OCI-LY1 (cell line): ENCODE data around the gene TRAPPC2L.
"Not testable (repeated sequence)": the region's sequence is repeated elsewhere in the genome, so short reads cannot be mapped to it uniquely, and the experiment has no call there.

Source experiments
- H2AFZ ChIP-seq: fragments of 200-600 bp; sonication (generic), shearing (Covaris generic); 2 replicates; pipeline ENCODE4 v1.6.0; 2014; ENCODE audit warnings: antibody characterized with exemption, mild to moderate bottlenecking, low read length
- H3F3A ChIP-seq: fragments of 200-600 bp; sonication (generic), shearing (Covaris generic); 2 replicates; pipeline ENCODE4 v1.6.0; 2014; ENCODE audit warnings: mild to moderate bottlenecking, antibody characterized with exemption, low read length, moderate library complexity; ENCODE audit not compliant: insufficient read depth
- H3K27ac ChIP-seq: fragments of 200-600 bp; sonication (generic); 2 replicates; pipeline ENCODE4 v1.5.1; 2014; ENCODE audit warnings: low read length, mixed run types, mild to moderate bottlenecking, low read depth; ENCODE audit not compliant: poor library complexity, severe bottlenecking
- H3K27me3 ChIP-seq: fragments of 200-600 bp; sonication (generic); 2 replicates; pipeline ENCODE4 v1.6.0; 2014; ENCODE audit warnings: antibody characterized with exemption, mild to moderate bottlenecking, low read length, moderate library complexity; ENCODE audit not compliant: insufficient read depth
- H3K36me3 ChIP-seq: fragments of 200-600 bp; sonication (generic); 2 replicates; pipeline ENCODE4 v1.6.1; 2014; ENCODE audit warnings: mild to moderate bottlenecking, antibody characterized with exemption, low read length, moderate library complexity, mixed read lengths; ENCODE audit not compliant: insufficient read depth
- H3K4me1 ChIP-seq: fragments of 200-600 bp; sonication (generic); 2 replicates; pipeline ENCODE4 v1.5.1; 2014; ENCODE audit warnings: mild to moderate bottlenecking, low read length, moderate library complexity; ENCODE audit not compliant: insufficient read depth, severe bottlenecking
- H3K4me2 ChIP-seq: fragments of 200-600 bp; sonication (generic), shearing (Covaris generic); 2 replicates; pipeline ENCODE4 v1.6.1; 2014; ENCODE audit warnings: low read length
- H3K4me3 ChIP-seq: fragments of 200-600 bp; sonication (generic); 2 replicates; pipeline ENCODE4 v1.5.1; 2014; ENCODE audit warnings: low read length, low read depth, mild to moderate bottlenecking, mixed read lengths; ENCODE audit not compliant: poor library complexity, severe bottlenecking
- H3K79me2 ChIP-seq: fragments of 200-600 bp; shearing (Covaris generic); 2 replicates; pipeline ENCODE4 v1.6.1; 2016; ENCODE audit warnings: mixed run types, low read length, mixed read lengths; ENCODE audit not compliant: insufficient read depth
- H3K9ac ChIP-seq: fragments of 200-600 bp; sonication (generic), shearing (Covaris generic); 2 replicates; pipeline ENCODE4 v1.6.1; 2014; ENCODE audit warnings: mild to moderate bottlenecking, low read length, mixed read lengths
- H3K9me2 ChIP-seq: fragments of 200-600 bp; sonication (generic), shearing (Covaris generic); 2 replicates; pipeline ENCODE4 v1.6.1; 2014; ENCODE audit warnings: low read depth, mild to moderate bottlenecking, low read length, mixed read lengths
- H3K9me3 ChIP-seq: fragments of 200-600 bp; shearing (Covaris generic); 2 replicates; pipeline ENCODE4 v1.6.1; 2014; ENCODE audit warnings: low read length, mixed read lengths
- H4K20me1 ChIP-seq: fragments of 200-600 bp; sonication (generic), shearing (Covaris generic); 2 replicates; pipeline ENCODE4 v1.6.0; 2016; ENCODE audit warnings: mild to moderate bottlenecking, low read length; ENCODE audit not compliant: insufficient read depth
- CTCF ChIP-seq: fragments of 200-600 bp; sonication (generic), shearing (Covaris generic); IDR thresholded peaks from 2 replicates; pipeline ENCODE4 v1.5.1; 2017; ENCODE audit warnings: mild to moderate bottlenecking, antibody characterized with exemption, low read length, moderate library complexity, mixed read lengths
- EZH2 ChIP-seq: fragments of 200-600 bp; sonication (generic), shearing (Covaris generic); IDR thresholded peaks from 2 replicates; pipeline ENCODE4 v1.8.0; 2017; ENCODE audit warnings: borderline replicate concordance, mixed run types, mild to moderate bottlenecking, antibody characterized with exemption, low read length, moderate library complexity, mixed read lengths

TRAPPC2L gene

GRCh38 chr16:88821168-88821850 is 35.6 kb upstream of the TRAPPC2L start:
- H3F3A ChIP-seq = no peaks in the 10 kb centered on the region
- H3K36me3 ChIP-seq = no peaks in the 10 kb centered on the region
- H3K4me2 ChIP-seq = no peak overlapping the region
- H3K27ac ChIP-seq = no peak overlapping the region
- TF ChIP-seq CTCF (peak; percentile 28; the same call in 1 of the 2 replicates), EZH2 (no peak)
- H4K20me1 ChIP-seq = no peaks in the 10 kb centered on the region
- H2AFZ ChIP-seq = no peak overlapping the region
- H3K9me3 ChIP-seq = no peaks in the 10 kb centered on the region
- no peaks in the 10 kb centered on the region for H3K9me2 ChIP-seq
- no peak overlapping the region for H3K9ac ChIP-seq
- H3K27me3 ChIP-seq = peaks cover 7% of the 10 kb centered on the region; the same call in 1 of the 2 replicates
- H3K4me1 ChIP-seq = no peaks in the 10 kb centered on the region
- H3K4me3 ChIP-seq = no peak overlapping the region
- no peaks in the 10 kb centered on the region for H3K79me2 ChIP-seq

GRCh38 chr16:88822281-88823040 is 34.5 kb upstream of the TRAPPC2L start:
- TF ChIP-seq CTCF (no peak), EZH2 (no peak)
- H3K4me2 ChIP-seq = no peak overlapping the region
- no peak overlapping the region for H2AFZ ChIP-seq
- no peaks in the 10 kb centered on the region for H3K79me2 ChIP-seq
- H4K20me1 ChIP-seq = no peaks in the 10 kb centered on the region
- no peaks in the 10 kb centered on the region for H3K36me3 ChIP-seq
- H3K9ac ChIP-seq = no peak overlapping the region
- no peaks in the 10 kb centered on the region for H3F3A ChIP-seq
- peaks cover 5% of the 10 kb centered on the region; the same call in 1 of the 2 replicates for H3K27me3 ChIP-seq
- no peaks in the 10 kb centered on the region for H3K4me1 ChIP-seq
- H3K9me3 ChIP-seq = no peaks in the 10 kb centered on the region
- no peak overlapping the region for H3K4me3 ChIP-seq
- H3K27ac ChIP-seq = no peak overlapping the region
- H3K9me2 ChIP-seq = no peaks in the 10 kb centered on the region

- H3K36me3 ChIP-seq, H3K27me3 ChIP-seq, H3K79me2 ChIP-seq, H3K9me2 ChIP-seq, H3K4me2 ChIP-seq, H3K27ac ChIP-seq, H3K9ac ChIP-seq, H3F3A ChIP-seq, H2AFZ ChIP-seq, H3K9me3 ChIP-seq, H4K20me1 ChIP-seq, H3K4me1 ChIP-seq, H3K4me3 ChIP-seq: not testable (repeated sequence)
These were observed 33.3 kb upstream of the TRAPPC2L start for GRCh38 chr16:88823646-88824045.
